PFSK-1 (cell line): Measurements from ENCODE around the gene SLC22A12.

Experiments
- POLR2AphosphoS5 ChIP-seq: IDR thresholded peaks from 2 replicates; pipeline ENCODE4 v1.6.1; 2012; ENCODE audit warnings: low read depth, mild to moderate bottlenecking, control low read depth, low read length, moderate library complexity
- TAF1 ChIP-seq: IDR thresholded peaks from 2 replicates; pipeline ENCODE4 v1.6.1; 2012; ENCODE audit warnings: low read length, control low read depth, borderline replicate concordance; ENCODE audit not compliant: insufficient read depth
- TF ChIP-seq, protein P1 (sequence below), 2 experiments: IDR thresholded peaks; 2 replicates each; pipeline versions ENCODE4 v1.6.1 to v1.8.0; 2011 to 2012; ENCODE audit warnings: low read depth in 2 of 2, low read length in 2 of 2, control low read depth in 1 of 2, inconsistent platforms in 1 of 2, mild to moderate bottlenecking in 1 of 2, moderate library complexity in 1 of 2; ENCODE audit not compliant: insufficient read depth in 1 of 2

DNA sequence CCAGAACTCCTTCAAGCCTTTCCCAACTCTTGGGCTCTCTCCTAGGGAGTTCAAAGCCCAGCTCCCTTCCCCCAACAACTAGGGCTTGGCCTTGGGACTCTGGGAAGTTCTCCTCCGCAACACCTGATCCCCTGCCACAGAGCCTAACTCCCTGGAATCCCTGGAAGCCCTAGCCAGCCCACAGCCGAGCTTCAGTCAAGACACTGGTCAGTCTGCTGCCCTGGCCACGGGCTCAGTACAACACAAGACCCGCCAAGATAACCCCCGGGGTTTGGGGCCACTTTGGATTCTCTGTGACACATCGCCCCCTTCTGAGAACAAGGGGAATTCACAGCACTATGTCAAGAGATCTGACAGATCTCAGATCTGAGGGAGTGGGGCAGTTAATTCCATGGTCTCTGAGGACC, 58.3 kb downstream of the SLC22A12 start:
- TF ChIP-seq, protein P1, sequence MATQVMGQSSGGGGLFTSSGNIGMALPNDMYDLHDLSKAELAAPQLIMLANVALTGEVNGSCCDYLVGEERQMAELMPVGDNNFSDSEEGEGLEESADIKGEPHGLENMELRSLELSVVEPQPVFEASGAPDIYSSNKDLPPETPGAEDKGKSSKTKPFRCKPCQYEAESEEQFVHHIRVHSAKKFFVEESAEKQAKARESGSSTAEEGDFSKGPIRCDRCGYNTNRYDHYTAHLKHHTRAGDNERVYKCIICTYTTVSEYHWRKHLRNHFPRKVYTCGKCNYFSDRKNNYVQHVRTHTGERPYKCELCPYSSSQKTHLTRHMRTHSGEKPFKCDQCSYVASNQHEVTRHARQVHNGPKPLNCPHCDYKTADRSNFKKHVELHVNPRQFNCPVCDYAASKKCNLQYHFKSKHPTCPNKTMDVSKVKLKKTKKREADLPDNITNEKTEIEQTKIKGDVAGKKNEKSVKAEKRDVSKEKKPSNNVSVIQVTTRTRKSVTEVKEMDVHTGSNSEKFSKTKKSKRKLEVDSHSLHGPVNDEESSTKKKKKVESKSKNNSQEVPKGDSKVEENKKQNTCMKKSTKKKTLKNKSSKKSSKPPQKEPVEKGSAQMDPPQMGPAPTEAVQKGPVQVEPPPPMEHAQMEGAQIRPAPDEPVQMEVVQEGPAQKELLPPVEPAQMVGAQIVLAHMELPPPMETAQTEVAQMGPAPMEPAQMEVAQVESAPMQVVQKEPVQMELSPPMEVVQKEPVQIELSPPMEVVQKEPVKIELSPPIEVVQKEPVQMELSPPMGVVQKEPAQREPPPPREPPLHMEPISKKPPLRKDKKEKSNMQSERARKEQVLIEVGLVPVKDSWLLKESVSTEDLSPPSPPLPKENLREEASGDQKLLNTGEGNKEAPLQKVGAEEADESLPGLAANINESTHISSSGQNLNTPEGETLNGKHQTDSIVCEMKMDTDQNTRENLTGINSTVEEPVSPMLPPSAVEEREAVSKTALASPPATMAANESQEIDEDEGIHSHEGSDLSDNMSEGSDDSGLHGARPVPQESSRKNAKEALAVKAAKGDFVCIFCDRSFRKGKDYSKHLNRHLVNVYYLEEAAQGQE (IDR thresholded peaks at IDR 0.05; ENCODE audit: insufficient read depth in 1 of 2, low read depth in 2 of 2, low read length in 2 of 2): no peak
- TF ChIP-seq POLR2AphosphoS5 (no peak), TAF1 (no peak)
